Measurements from ENCODE around the gene NFKB1.

NFKB1 gene

GRCh38 chr4:102586002-102586643 is 85.0 kb downstream of the NFKB1 start:
- TF ChIP-seq CTCF (IDR thresholded peaks at IDR 0.05; ENCODE audit: insufficient read depth, missing control alignments), result no peak
- FAIRE-seq (no peak), DNase-seq (ENCODE audit: insufficient read length, low spot score) (no peak)

GRCh38 chr4:102586644-102587021 is 85.5 kb downstream of the NFKB1 start:
- DNase-seq (ENCODE audit: insufficient read length, low spot score), result no peak
- FAIRE-seq, result no peak
- no peak for TF ChIP-seq CTCF (IDR thresholded peaks at IDR 0.05; ENCODE audit: insufficient read depth, missing control alignments)

GRCh38 chr4:102589743-102590142 is 88.6 kb downstream of the NFKB1 start:
- FAIRE-seq (no peak), DNase-seq (ENCODE audit: insufficient read length, low spot score) (no peak)
- no peak for TF ChIP-seq CTCF (IDR thresholded peaks at IDR 0.05; ENCODE audit: insufficient read depth, missing control alignments)

GRCh38 chr4:102592256-102592655 is 91.1 kb downstream of the NFKB1 start:
- no peak for TF ChIP-seq CTCF (IDR thresholded peaks at IDR 0.05; ENCODE audit: insufficient read depth, missing control alignments)
- FAIRE-seq (no peak), DNase-seq (ENCODE audit: insufficient read length, low spot score) (no peak)

GRCh38 chr4:102593147-102593546 is 92.0 kb downstream of the NFKB1 start:
- FAIRE-seq (no peak), DNase-seq (ENCODE audit: insufficient read length, low spot score) (no peak)
- no peak for TF ChIP-seq CTCF (IDR thresholded peaks at IDR 0.05; ENCODE audit: insufficient read depth, missing control alignments)

GRCh38 chr4:102594000-102594399 is 92.8 kb downstream of the NFKB1 start:
- TF ChIP-seq CTCF (IDR thresholded peaks at IDR 0.05; ENCODE audit: insufficient read depth, missing control alignments), result no peak
- no peak for DNase-seq (ENCODE audit: insufficient read length, low spot score)
- FAIRE-seq, result no peak

GRCh38 chr4:102596532-102596931 is 95.4 kb downstream of the NFKB1 start:
- FAIRE-seq, result no peak
- no peak for DNase-seq (ENCODE audit: insufficient read length, low spot score)
- no peak for TF ChIP-seq CTCF (IDR thresholded peaks at IDR 0.05; ENCODE audit: insufficient read depth, missing control alignments)

All from D721Med (cell line).